IMR-90 (cell line): ENCODE measurements around the gene MTR. TPM values are rescaled to one million over a fixed set of nuclear protein-coding genes. Genes with fewer than 3 reads are reported as not detected.

ENCODE experiments used
- ATAC-seq: fragments of 200-7000 bp; cut with Tn5 transposase; 2 replicates; pipeline ENCODE4 v1.9.1; 2020; ENCODE audit warnings: low read depth, mild to moderate bottlenecking, moderate library complexity
- BruUV-seq: library from RNA; stranded (reverse); fragments of 400-500 nt; replicated peaks from 2 replicates; lab custom pipeline; 2021; lab: Mats Ljungman, UMichigan
- CTCF ChIA-PET: fragments of 300-600 bp; formaldehyde crosslinking; extraction: SDS; loops from one replicate; lab custom pipeline; 2021; ENCODE audit warnings: antibody characterized with exemption; lab: Yijun Ruan, JAX
- POLR2A ChIA-PET: fragments of 300-600 bp; sonication (Branson Sonifier 250); formaldehyde crosslinking; loops from one replicate; lab custom pipeline; 2022; ENCODE audit warnings: antibody characterized with exemption; ENCODE audit not compliant: unreplicated experiment; lab: Charles Lee
- DNase-seq: peaks from one replicate; pipeline ENCODE4 v3.0.0; 2013
- H2AFZ ChIP-seq: replicated peaks from 2 replicates; pipeline ENCODE3; 2013; ENCODE audit warnings: low read length, mild to moderate bottlenecking; ENCODE audit not compliant: poor library complexity
- H2AK5ac ChIP-seq: 2 replicates; pipeline ENCODE4 v1.6.1; 2013; ENCODE audit warnings: low read depth, low read length, inconsistent platforms
- H2AK9ac ChIP-seq: replicated peaks from 2 replicates; pipeline ENCODE3; 2013; ENCODE audit warnings: mild to moderate bottlenecking, low read depth, low read length, moderate library complexity; ENCODE audit not compliant: poor library complexity
- H2BK120ac ChIP-seq: 2 replicates; pipeline ENCODE4 v1.6.1; 2013; ENCODE audit warnings: low read depth, low read length, inconsistent platforms
- H2BK15ac ChIP-seq: 3 replicates; pipeline ENCODE4 v1.6.1; 2013; ENCODE audit warnings: low read depth, low read length, inconsistent platforms
- H2BK20ac ChIP-seq: 2 replicates; pipeline ENCODE4 v1.6.1; 2013; ENCODE audit warnings: low read depth, mild to moderate bottlenecking, inconsistent platforms, low read length, moderate library complexity
- H2BK5ac ChIP-seq: 2 replicates; pipeline ENCODE4 v1.6.1; 2013; ENCODE audit warnings: mild to moderate bottlenecking, low read depth, low read length, inconsistent platforms; ENCODE audit not compliant: poor library complexity, severe bottlenecking
- H3K14ac ChIP-seq: replicated peaks from 2 replicates; pipeline ENCODE4 v1.6.1; 2013; ENCODE audit warnings: low read depth, low read length, inconsistent platforms
- H3K18ac ChIP-seq: 2 replicates; pipeline ENCODE4 v1.6.1; 2013; ENCODE audit warnings: low read depth, low read length, control low read depth
- H3K23ac ChIP-seq: 2 replicates; pipeline ENCODE4 v1.6.1; 2013; ENCODE audit warnings: low read depth, low read length, inconsistent platforms
- H3K27ac ChIP-seq: 2 replicates; pipeline ENCODE4 v1.5.1; 2013; ENCODE audit warnings: mild to moderate bottlenecking, control low read depth, low read length; ENCODE audit not compliant: insufficient read depth
- H3K27me3 ChIP-seq: 2 replicates; pipeline ENCODE4 v1.6.1; 2013; ENCODE audit warnings: low read length; ENCODE audit not compliant: control insufficient read depth, insufficient read depth
- H3K36me3 ChIP-seq: 2 replicates; pipeline ENCODE4 v1.6.1; 2013; ENCODE audit warnings: low read length, mixed read lengths; ENCODE audit not compliant: control insufficient read depth, insufficient read depth
- H3K4ac ChIP-seq: 2 replicates; pipeline ENCODE4 v1.6.1; 2013; ENCODE audit warnings: low read depth, low read length, inconsistent platforms
- H3K4me1 ChIP-seq: 2 replicates; pipeline ENCODE4 v1.6.1; 2013; ENCODE audit warnings: low read length, mixed read lengths; ENCODE audit not compliant: control insufficient read depth, insufficient read depth
- H3K4me2 ChIP-seq: 2 replicates; pipeline ENCODE4 v1.6.1; 2013; ENCODE audit warnings: low read depth, mild to moderate bottlenecking, control low read depth, low read length, moderate library complexity
- H3K4me3 ChIP-seq: 2 replicates; pipeline ENCODE4 v1.5.1; 2013; ENCODE audit warnings: low read depth, mild to moderate bottlenecking, control low read depth, low read length, moderate library complexity; ENCODE audit not compliant: insufficient read depth
- H3K56ac ChIP-seq: 2 replicates; pipeline ENCODE4 v1.6.1; 2013; ENCODE audit warnings: low read length, inconsistent platforms; ENCODE audit not compliant: insufficient read depth; ENCODE audit errors: extremely low read depth
- H3K79me1 ChIP-seq, 2 experiments: 2 replicates each; pipeline ENCODE4 v1.6.1; 2013; ENCODE audit warnings: low read length in 2 of 2, inconsistent platforms in 1 of 2, low read depth in 1 of 2
- H3K9ac ChIP-seq: 2 replicates; pipeline ENCODE4 v1.6.1; 2013; ENCODE audit warnings: low read depth, low read length, control low read depth
- H3K9me1 ChIP-seq: 2 replicates; pipeline ENCODE4 v1.6.1; 2013; ENCODE audit warnings: low read length, inconsistent platforms; ENCODE audit not compliant: insufficient read depth
- H3K9me3 ChIP-seq: 2 replicates; pipeline ENCODE4 v1.6.1; 2013; ENCODE audit warnings: low read length; ENCODE audit not compliant: control insufficient read depth, insufficient read depth
- H4K20me1 ChIP-seq: 2 replicates; pipeline ENCODE4 v1.6.1; 2013; ENCODE audit warnings: low read length, inconsistent platforms; ENCODE audit not compliant: insufficient read depth
- H4K5ac ChIP-seq: 2 replicates; pipeline ENCODE4 v1.6.1; 2013; ENCODE audit warnings: mild to moderate bottlenecking, low read depth, low read length, control low read depth
- H4K8ac ChIP-seq, 2 experiments: 2 replicates each; pipeline ENCODE4 v1.6.1; 2013; ENCODE audit warnings: low read depth in 2 of 2, low read length in 2 of 2, control low read depth in 1 of 2, inconsistent platforms in 1 of 2
- H4K91ac ChIP-seq: 2 replicates; pipeline ENCODE4 v1.6.1; 2013; ENCODE audit warnings: low read depth, low read length, inconsistent platforms; ENCODE audit not compliant: insufficient read depth
- BHLHE40 ChIP-seq: fragments of 150-350 bp; IDR thresholded peaks from 2 replicates; pipeline ENCODE4 v1.6.1; 2016; ENCODE audit warnings: mild to moderate bottlenecking, low read depth, low read length
- CEBPB ChIP-seq: IDR thresholded peaks from 2 replicates; pipeline ENCODE4 v1.6.1; 2012; ENCODE audit warnings: low read depth, low read length, improper control_type of control experiment
- CHD1 ChIP-seq: IDR thresholded peaks from 2 replicates; pipeline ENCODE4 v1.6.1; 2012; ENCODE audit warnings: low read depth, low read length, improper control_type of control experiment
- FOS ChIP-seq: fragments of 150-350 bp; IDR thresholded peaks from 2 replicates; pipeline ENCODE4 v1.6.1; 2016; ENCODE audit warnings: low read depth, low read length
- MAZ ChIP-seq: IDR thresholded peaks from 2 replicates; pipeline ENCODE4 v1.6.1; 2012; ENCODE audit warnings: low read depth, mild to moderate bottlenecking, low read length, improper control_type of control experiment, moderate library complexity, borderline replicate concordance
- MXI1 ChIP-seq: IDR thresholded peaks from 2 replicates; pipeline ENCODE4 v1.6.1; 2012; ENCODE audit warnings: low read depth, mild to moderate bottlenecking, low read length, moderate library complexity, borderline replicate concordance
- POLR2A ChIP-seq: IDR thresholded peaks from 2 replicates; pipeline ENCODE4 v1.6.1; 2012; ENCODE audit warnings: mild to moderate bottlenecking, low read depth, low read length
- RAD21 ChIP-seq: IDR thresholded peaks from 2 replicates; pipeline ENCODE4 v1.6.1; 2012; ENCODE audit warnings: low read length, improper control_type of control experiment
- RCOR1 ChIP-seq: IDR thresholded peaks from 2 replicates; pipeline ENCODE4 v1.6.1; 2012; ENCODE audit warnings: mild to moderate bottlenecking, low read length, improper control_type of control experiment; ENCODE audit not compliant: insufficient replicate concordance
- SMC3 ChIP-seq: fragments of 150-350 bp; IDR thresholded peaks from 2 replicates; pipeline ENCODE4 v1.6.1; 2016; ENCODE audit warnings: low read depth, mild to moderate bottlenecking, antibody characterized with exemption, low read length, moderate library complexity
- WGBS, 2 experiments: methylation state at CpG; one replicate each; pipeline versions ENCODE4 v1.1.5 to v1.1.7; 2013; ENCODE audit warnings: missing lambda C conversion rate in 2 of 2; ENCODE audit not compliant: insufficient read length in 1 of 2; ENCODE audit errors: extremely low coverage in 2 of 2; 5-methylcytosine and 5-hydroxymethylcytosine counted together
- dilution Hi-C: fragments of 300-500 bp; cut with HindIII; formaldehyde crosslinking; loops from one replicate; pipeline ENCODE4 v1.14.3; 2018; ENCODE audit warnings: low sequenced_read_pairs; ENCODE audit not compliant: unreplicated experiment
- in situ Hi-C: fragments of 300-500 bp; cut with MboI; formaldehyde crosslinking; loops from 3 replicates; pipeline ENCODE4 v1.14.3; 2019; ENCODE audit warnings: low sequenced_read_pairs, inconsistent platforms, mixed read lengths
- intact Hi-C: fragments of 100-400 bp; cut with micrococcal nuclease; formaldehyde crosslinking; loops from 2 replicates; pipeline ENCODE4 v1.10.0; 2022
- polyA plus RNA-seq, 3 experiments: library from polyadenylated mRNA; depleted of rRNA; stranded (reverse); fragments of >200 nt; gene quantifications; 2 replicates each; pipeline ENCODE4 v1.2.3, GENCODE V29; 2012; ENCODE audit warnings: low replicate concordance in 1 of 3
- total RNA-seq: library from RNA; depleted of rRNA; stranded (reverse); fragments of >200 nt; gene quantifications from 2 replicates; pipeline ENCODE4 v1.2.3, GENCODE V29; 2012

Gene MTR
- total and polyA plus RNA-seq, 2 of the 4 experiments (the other 2 are of a cell fraction) = 7.7 to 31.0 TPM

DNA sequence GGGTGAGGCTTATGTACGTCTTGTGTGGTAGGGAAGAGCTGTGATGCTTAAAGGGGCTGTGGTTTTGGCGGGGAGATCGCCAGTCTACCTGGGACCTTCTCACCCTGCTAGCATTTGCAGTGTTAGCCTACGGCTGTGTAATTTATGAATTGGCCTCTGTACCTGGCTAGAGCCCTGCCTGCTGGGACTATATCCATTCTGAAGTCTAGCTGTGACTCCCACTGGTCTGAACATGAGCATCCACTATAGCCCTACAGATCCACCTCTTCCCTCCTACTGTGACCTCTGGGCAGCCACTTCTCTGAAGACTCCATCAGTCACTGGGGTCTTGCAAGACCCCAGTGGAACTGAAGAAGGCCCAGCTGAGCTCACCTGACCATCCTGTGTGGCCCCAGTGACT lies 135.4 kb downstream of the MTR start:
- H3K23ac ChIP-seq = no peak overlapping the region
- no peak overlapping the region for H3K4me2 ChIP-seq
- no peaks in the 10 kb centered on the region for H3K9me1 ChIP-seq
- H3K4me1 ChIP-seq = no peaks in the 10 kb centered on the region
- no peak overlapping the region for H2BK20ac ChIP-seq
- H4K20me1 ChIP-seq = no peaks in the 10 kb centered on the region
- intact Hi-C loops (no loop called here), in situ Hi-C loops (no loop called here), dilution Hi-C loops (no loop called here)
- ChIA-PET POLR2A (no interaction called here), CTCF (no interaction called here)
- no peak overlapping the region for H3K4ac ChIP-seq
- no peak overlapping the region for H4K91ac ChIP-seq
- BruUV-seq = no TSS peak
- H2BK120ac ChIP-seq = no peak overlapping the region
- H2BK5ac ChIP-seq = no peak overlapping the region
- no peak overlapping the region for H2AK5ac ChIP-seq
- no peak overlapping the region for H3K9ac ChIP-seq
- H3K9me3 ChIP-seq = no peaks in the 10 kb centered on the region; the same call in 1 of the 2 replicates
- H3K56ac ChIP-seq = no peak overlapping the region
- no peak overlapping the region for H2BK15ac ChIP-seq
- H3K14ac ChIP-seq = no peak overlapping the region
- no peak overlapping the region for H3K4me3 ChIP-seq
- no peak for ATAC-seq
- no peak for DNase-seq
- H3K36me3 ChIP-seq = no peaks in the 10 kb centered on the region
- no peak overlapping the region for H3K18ac ChIP-seq
- no peak overlapping the region for H2AK9ac ChIP-seq
- no peak overlapping the region for H4K5ac ChIP-seq
- no peak overlapping the region for H4K8ac ChIP-seq
- H2AFZ ChIP-seq = no peak overlapping the region
- no peaks in the 10 kb centered on the region for H3K27me3 ChIP-seq
- no CpG with 5 or more reads among the region's 4 CpGs for WGBS, 2 experiments
- no peak overlapping the region for H3K27ac ChIP-seq
- no peaks in the 10 kb centered on the region for H3K79me1 ChIP-seq
- no peak for TF ChIP-seq FOS
- TF ChIP-seq RAD21 = no peak
- TF ChIP-seq CHD1 = no peak
- no peak for TF ChIP-seq MAZ
- TF ChIP-seq MXI1 = no peak
- no peak for TF ChIP-seq SMC3
- no peak for TF ChIP-seq CEBPB
- no peak for TF ChIP-seq BHLHE40
- no peak for TF ChIP-seq RCOR1
- TF ChIP-seq POLR2A = no peak
